Measurements from ENCODE around the gene TREM2. TPM values are rescaled to one million over a fixed set of nuclear protein-coding genes. Genes with fewer than 3 reads are reported as not detected.

Gene TREM2
- total and polyA plus RNA-seq, 2 of the 8 experiments (the other 6 are each of a cell fraction or from before 2014, with no cell fraction given): 0.20 TPM; not detected in 1

- peaks cover 5 to 16% of the 10 kb centered on the region in 2 experiments; a peak in 3 of 4 replicates for H3K9me3 ChIP-seq (ENCODE audit: insufficient read depth in 2 of 2, low read depth in 1 of 2, low read length in 1 of 2)
- DNase-seq (ENCODE audit: low read depth in 1 of 2, low spot score in 2 of 2) (peak in 1 of 2 experiments; percentile 30), FAIRE-seq (no peak)
- H4K91ac ChIP-seq (replicated peaks; ENCODE audit: insufficient read length, low read length): no peak overlapping the region
- H2BK12ac ChIP-seq (ENCODE audit: low read depth, low read length): no peak overlapping the region
- peaks cover 0 to 4% (median 0%) of the 10 kb centered on the region in 4 experiments; a peak in 1 of 7 replicates for H3K4me1 ChIP-seq (replicated peaks in 1 of 4; ENCODE audit: control insufficient read depth in 3 of 4, insufficient read depth in 4 of 4, low read length in 3 of 4)
- H3K27me3 ChIP-seq (replicated peaks in 1 of 4; ENCODE audit: control insufficient read depth in 3 of 4, extremely low read depth in 1 of 4, insufficient read depth in 3 of 4, low read length in 3 of 4): no peaks in the 10 kb centered on the region
- no peaks in the 10 kb centered on the region for H4K20me1 ChIP-seq (replicated peaks in 1 of 2; ENCODE audit: control insufficient read depth in 1 of 2, insufficient read depth in 2 of 2, low read length in 2 of 2)
- 74% methylated on average over 10 of the region's 10 CpGs; no CpG with 5 or more reads in 1 of the 2 experiments for WGBS, 2 experiments (ENCODE audit: extremely low coverage in 1 of 2, insufficient coverage in 1 of 2, insufficient read length in 1 of 2, insufficient replicate concordance in 2 of 2, low coverage in 1 of 2, low lambda C conversion rate in 2 of 2, missing lambda C conversion rate in 1 of 2)
- no peak overlapping the region for H4K5ac ChIP-seq (ENCODE audit: insufficient read length, low read depth, low read length)
- H3K36me3 ChIP-seq (ENCODE audit: control insufficient read depth in 2 of 4, insufficient read depth in 4 of 4, low read length in 3 of 4): no peaks in the 10 kb centered on the region
- H3K23me2 ChIP-seq (ENCODE audit: low read depth, low read length): no peaks in the 10 kb centered on the region
- no peak overlapping the region for H3K4me2 ChIP-seq (ENCODE audit: insufficient read depth in 1 of 2, low read depth in 2 of 2, low read length in 2 of 2)
- 0 out of 2 replicates have a peak overlapping the region, but pooled peaks have one; percentile 10 for H2AFZ ChIP-seq (ENCODE audit: low read length)
- H3K14ac ChIP-seq (ENCODE audit: insufficient read length): no peak overlapping the region
- no peaks in the 10 kb centered on the region for H3K79me2 ChIP-seq (ENCODE audit: control insufficient read depth in 1 of 2, insufficient read depth in 2 of 2, low read length in 2 of 2)
- ChIA-PET CTCF (ENCODE audit: partially characterized antibody) (interaction anchor here (0.5 to 1.4 kb wide), 5 partner anchors 11 to 132 kb away, joined by 3 to 6 read pairs (median 3); no protein-coding TSS in a partner anchor), POLR2A (ENCODE audit: partially characterized antibody) (no interaction called here)
- H3K4me3 ChIP-seq (ENCODE audit: extremely low read depth in 1 of 4, insufficient read depth in 2 of 4, low read depth in 3 of 4, low read length in 4 of 4): no peak overlapping the region
- H2BK5ac ChIP-seq (ENCODE audit: low read depth, low read length): no peak overlapping the region
- H3K18ac ChIP-seq (ENCODE audit: extremely low read depth, low read length): no peak overlapping the region
- H2BK20ac ChIP-seq (ENCODE audit: low read length): no peak overlapping the region
- no peak overlapping the region for H3K27ac ChIP-seq (ENCODE audit: low read depth, low read length)
- H3K9ac ChIP-seq (replicated peaks in 1 of 4; ENCODE audit: extremely low read depth in 1 of 4, low read depth in 3 of 4, low read length in 3 of 4): no peak overlapping the region
- H3K56ac ChIP-seq (replicated peaks; ENCODE audit: insufficient read length, low read depth, low read length): no peak overlapping the region
- H3K4ac ChIP-seq (replicated peaks; ENCODE audit: insufficient read length, low read depth, low read length): no peak overlapping the region
- H3K23ac ChIP-seq (ENCODE audit: insufficient read length): no peak overlapping the region
- H4K8ac ChIP-seq (ENCODE audit: extremely low read depth, insufficient read depth, low read length): no peak overlapping the region
- no peaks in the 10 kb centered on the region for H3K79me1 ChIP-seq (ENCODE audit: low read depth, low read length)
- H2BK15ac ChIP-seq (ENCODE audit: low read length): no peak overlapping the region
- H2BK120ac ChIP-seq (replicated peaks; ENCODE audit: low read depth, low read length): no peak overlapping the region
- no peak overlapping the region for H2AK5ac ChIP-seq (ENCODE audit: low read depth, low read length)
- TF ChIP-seq RBBP5 (IDR thresholded peaks at IDR 0.05; ENCODE audit: borderline replicate concordance, low read depth, low read length): no peak
- TF ChIP-seq KDM5A (IDR thresholded peaks at IDR 0.05; ENCODE audit: low read length): no peak
- no peak for TF ChIP-seq POLR2AphosphoS5 (IDR thresholded peaks at IDR 0.05; ENCODE audit: low read depth, low read length)
- TF ChIP-seq POU5F1 (IDR thresholded peaks at IDR 0.05; ENCODE audit: low read depth, low read length): no peak
- TF ChIP-seq JUND (IDR thresholded peaks at IDR 0.05; ENCODE audit: low read length): no peak
- TF ChIP-seq HDAC6 (IDR thresholded peaks at IDR 0.05; ENCODE audit: low read depth, low read length): no peak
- no peak for TF ChIP-seq TEAD4 (IDR thresholded peaks at IDR 0.05; ENCODE audit: low read depth, low read length)
- TF ChIP-seq RNF2 (IDR thresholded peaks at IDR 0.05; ENCODE audit: borderline replicate concordance, low read depth, low read length, missing control alignments, poor library complexity, severe bottlenecking): no peak
- TF ChIP-seq KDM1A (IDR thresholded peaks at IDR 0.05; ENCODE audit: borderline replicate concordance, low read length): no peak
- TF ChIP-seq TCF12 (IDR thresholded peaks at IDR 0.05; ENCODE audit: low read depth, low read length): no peak
- TF ChIP-seq SIN3A (conservative IDR thresholded peaks at IDR 0.05 in 1 of 2, IDR thresholded peaks at IDR 0.05 in 1 of 2; ENCODE audit: low read depth in 1 of 2, low read length in 2 of 2): no peak
- no peak for TF ChIP-seq RXRA (IDR thresholded peaks at IDR 0.05; ENCODE audit: insufficient read depth, low read depth, low read length)
Observed at GRCh38 chr6:41186031-41186562, 23.2 kb upstream of the TREM2 start.
